ENCODE measurements around the gene POU6F2.

POU6F2 gene

GRCh38 chr7:39332142-39332541 is 354.4 kb downstream of the POU6F2 start:
- TF ChIP-seq JUND (IDR thresholded peaks at IDR 0.05; ENCODE audit: low read depth), result no peak
- no peak for DNase-seq (ENCODE audit: low read depth in 1 of 2, low spot score in 1 of 2)
- in situ Hi-C loops (cut with HindIII; ENCODE audit: low pct_unique_long_range_greater_than_20kb, low sequenced_read_pairs), result no loop called here

GRCh38 chr7:39333701-39334100 is 356.0 kb downstream of the POU6F2 start:
- DNase-seq (ENCODE audit: low read depth in 1 of 2, low spot score in 1 of 2), result no peak
- TF ChIP-seq JUND (IDR thresholded peaks at IDR 0.05; ENCODE audit: low read depth), result no peak
- in situ Hi-C loops (cut with HindIII; ENCODE audit: low pct_unique_long_range_greater_than_20kb, low sequenced_read_pairs), result no loop called here

- in situ Hi-C loops (cut with HindIII; ENCODE audit: low pct_unique_long_range_greater_than_20kb, low sequenced_read_pairs), result no loop called here
- TF ChIP-seq JUND (IDR thresholded peaks at IDR 0.05; ENCODE audit: low read depth), result no peak
- DNase-seq (ENCODE audit: low read depth in 1 of 2, low spot score in 1 of 2), result no peak
Observed at GRCh38 chr7:39336442-39336841, 358.7 kb downstream of the POU6F2 start.

GRCh38 chr7:39338716-39339115 is 361.0 kb downstream of the POU6F2 start:
- in situ Hi-C loops (cut with HindIII; ENCODE audit: low pct_unique_long_range_greater_than_20kb, low sequenced_read_pairs), result no loop called here
- no peak for TF ChIP-seq JUND (IDR thresholded peaks at IDR 0.05; ENCODE audit: low read depth)
- no peak for DNase-seq (ENCODE audit: low read depth in 1 of 2, low spot score in 1 of 2)

GRCh38 chr7:39339591-39339990 is 361.9 kb downstream of the POU6F2 start:
- no peak for TF ChIP-seq JUND (IDR thresholded peaks at IDR 0.05; ENCODE audit: low read depth)
- DNase-seq (ENCODE audit: low read depth in 1 of 2, low spot score in 1 of 2), result no peak
- in situ Hi-C loops (cut with HindIII; ENCODE audit: low pct_unique_long_range_greater_than_20kb, low sequenced_read_pairs), result no loop called here

GRCh38 chr7:39341083-39341482 is 363.4 kb downstream of the POU6F2 start:
- DNase-seq (ENCODE audit: low read depth in 1 of 2, low spot score in 1 of 2), result no peak
- in situ Hi-C loops (cut with HindIII; ENCODE audit: low pct_unique_long_range_greater_than_20kb, low sequenced_read_pairs), result no loop called here
- TF ChIP-seq JUND (IDR thresholded peaks at IDR 0.05; ENCODE audit: low read depth), result no peak

GRCh38 chr7:39342763-39343162 is 365.1 kb downstream of the POU6F2 start:
- no peak for DNase-seq (ENCODE audit: low read depth in 1 of 2, low spot score in 1 of 2)
- in situ Hi-C loops (cut with HindIII; ENCODE audit: low pct_unique_long_range_greater_than_20kb, low sequenced_read_pairs), result no loop called here
- no peak for TF ChIP-seq JUND (IDR thresholded peaks at IDR 0.05; ENCODE audit: low read depth)

- no peak for DNase-seq (ENCODE audit: low read depth in 1 of 2, low spot score in 1 of 2)
- in situ Hi-C loops (cut with HindIII; ENCODE audit: low pct_unique_long_range_greater_than_20kb, low sequenced_read_pairs), result no loop called here
- no peak for TF ChIP-seq JUND (IDR thresholded peaks at IDR 0.05; ENCODE audit: low read depth)
Observed at GRCh38 chr7:39349452-39350123, 371.9 kb downstream of the POU6F2 start.

- in situ Hi-C loops (cut with HindIII; ENCODE audit: low pct_unique_long_range_greater_than_20kb, low sequenced_read_pairs), result no loop called here
- TF ChIP-seq JUND (IDR thresholded peaks at IDR 0.05; ENCODE audit: low read depth), result no peak
- no peak for DNase-seq (ENCODE audit: low read depth in 1 of 2, low spot score in 1 of 2)
Observed at GRCh38 chr7:39353615-39354376, 376.1 kb downstream of the POU6F2 start.

GRCh38 chr7:39355664-39356063 is 378.0 kb downstream of the POU6F2 start:
- in situ Hi-C loops (cut with HindIII; ENCODE audit: low pct_unique_long_range_greater_than_20kb, low sequenced_read_pairs), result no loop called here
- DNase-seq (ENCODE audit: low read depth in 1 of 2, low spot score in 1 of 2), result no peak

GRCh38 chr7:39356172-39356925 is 378.6 kb downstream of the POU6F2 start:
- no peak for DNase-seq (ENCODE audit: low read depth in 1 of 2, low spot score in 1 of 2)

More at GRCh38 chr7:39355664-39356063, 378.0 kb downstream of the POU6F2 start:
- no peak for TF ChIP-seq JUND (IDR thresholded peaks at IDR 0.05; ENCODE audit: low read depth)

GRCh38 chr7:39357648-39358047 is 379.9 kb downstream of the POU6F2 start:
- no peak for TF ChIP-seq JUND (IDR thresholded peaks at IDR 0.05; ENCODE audit: low read depth)
- DNase-seq (ENCODE audit: low read depth in 1 of 2, low spot score in 1 of 2), result peak in 1 of 2 experiments; percentile 24
- in situ Hi-C loops (cut with HindIII; ENCODE audit: low pct_unique_long_range_greater_than_20kb, low sequenced_read_pairs), result no loop called here

More at GRCh38 chr7:39356172-39356925, 378.6 kb downstream of the POU6F2 start:
- no peak for TF ChIP-seq JUND (IDR thresholded peaks at IDR 0.05; ENCODE audit: low read depth)
- in situ Hi-C loops (cut with HindIII; ENCODE audit: low pct_unique_long_range_greater_than_20kb, low sequenced_read_pairs), result no loop called here

- DNase-seq (ENCODE audit: low read depth in 1 of 2, low spot score in 1 of 2), result no peak
- in situ Hi-C loops (cut with HindIII; ENCODE audit: low pct_unique_long_range_greater_than_20kb, low sequenced_read_pairs), result no loop called here
- TF ChIP-seq JUND (IDR thresholded peaks at IDR 0.05; ENCODE audit: low read depth), result no peak
Observed at GRCh38 chr7:39360038-39360437, 382.3 kb downstream of the POU6F2 start.

All from T47D (cell line).